Activated CD4-positive, alpha-beta T cell treated with anti-CD3 and anti-CD28 coated beads for 4 hours (primary cell): ENCODE data around the gene RBM33.
"Not testable (repeated sequence)": the region's sequence is repeated elsewhere in the genome, so short reads cannot be mapped to it uniquely, and the experiment has no call there.

Source experiments
- DNase-seq, 2 donors: peaks; one replicate each; pipeline ENCODE4 v3.0.0-alpha.2; 2020

The RBM33 gene, protein sequence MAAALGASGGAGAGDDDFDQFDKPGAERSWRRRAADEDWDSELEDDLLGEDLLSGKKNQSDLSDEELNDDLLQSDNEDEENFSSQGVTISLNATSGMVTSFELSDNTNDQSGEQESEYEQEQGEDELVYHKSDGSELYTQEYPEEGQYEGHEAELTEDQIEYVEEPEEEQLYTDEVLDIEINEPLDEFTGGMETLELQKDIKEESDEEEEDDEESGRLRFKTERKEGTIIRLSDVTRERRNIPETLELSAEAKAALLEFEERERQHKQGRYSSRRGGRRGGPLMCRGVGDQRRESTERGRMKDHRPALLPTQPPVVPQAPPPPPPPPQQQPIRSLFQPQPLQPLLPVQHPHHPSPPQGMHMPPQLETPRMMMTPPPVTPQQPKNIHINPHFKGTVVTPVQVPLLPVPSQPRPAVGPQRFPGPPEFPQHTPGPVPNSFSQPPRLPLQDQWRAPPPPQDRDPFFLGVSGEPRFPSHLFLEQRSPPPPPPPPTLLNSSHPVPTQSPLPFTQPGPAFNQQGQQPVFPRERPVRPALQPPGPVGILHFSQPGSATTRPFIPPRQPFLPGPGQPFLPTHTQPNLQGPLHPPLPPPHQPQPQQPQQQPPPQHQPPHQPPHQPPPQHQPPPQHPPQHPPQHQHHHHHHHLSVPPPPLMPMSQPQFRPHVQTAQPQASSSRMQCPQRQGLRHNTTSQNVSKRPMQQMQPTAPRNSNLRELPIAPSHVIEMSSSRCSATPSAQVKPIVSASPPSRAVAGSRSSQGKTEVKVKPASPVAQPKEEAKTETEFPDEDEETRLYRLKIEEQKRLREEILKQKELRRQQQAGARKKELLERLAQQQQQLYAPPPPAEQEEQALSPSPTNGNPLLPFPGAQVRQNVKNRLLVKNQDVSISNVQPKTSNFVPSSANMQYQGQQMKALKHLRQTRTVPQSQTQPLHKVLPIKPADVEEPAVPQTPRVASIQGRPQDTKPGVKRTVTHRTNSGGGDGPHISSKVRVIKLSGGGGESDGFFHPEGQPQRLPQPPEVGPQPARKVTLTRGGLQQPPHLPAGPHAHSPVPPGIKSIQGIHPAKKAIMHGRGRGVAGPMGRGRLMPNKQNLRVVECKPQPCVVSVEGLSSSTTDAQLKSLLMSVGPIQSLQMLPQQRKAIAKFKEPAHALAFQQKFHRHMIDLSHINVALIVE

DNA sequence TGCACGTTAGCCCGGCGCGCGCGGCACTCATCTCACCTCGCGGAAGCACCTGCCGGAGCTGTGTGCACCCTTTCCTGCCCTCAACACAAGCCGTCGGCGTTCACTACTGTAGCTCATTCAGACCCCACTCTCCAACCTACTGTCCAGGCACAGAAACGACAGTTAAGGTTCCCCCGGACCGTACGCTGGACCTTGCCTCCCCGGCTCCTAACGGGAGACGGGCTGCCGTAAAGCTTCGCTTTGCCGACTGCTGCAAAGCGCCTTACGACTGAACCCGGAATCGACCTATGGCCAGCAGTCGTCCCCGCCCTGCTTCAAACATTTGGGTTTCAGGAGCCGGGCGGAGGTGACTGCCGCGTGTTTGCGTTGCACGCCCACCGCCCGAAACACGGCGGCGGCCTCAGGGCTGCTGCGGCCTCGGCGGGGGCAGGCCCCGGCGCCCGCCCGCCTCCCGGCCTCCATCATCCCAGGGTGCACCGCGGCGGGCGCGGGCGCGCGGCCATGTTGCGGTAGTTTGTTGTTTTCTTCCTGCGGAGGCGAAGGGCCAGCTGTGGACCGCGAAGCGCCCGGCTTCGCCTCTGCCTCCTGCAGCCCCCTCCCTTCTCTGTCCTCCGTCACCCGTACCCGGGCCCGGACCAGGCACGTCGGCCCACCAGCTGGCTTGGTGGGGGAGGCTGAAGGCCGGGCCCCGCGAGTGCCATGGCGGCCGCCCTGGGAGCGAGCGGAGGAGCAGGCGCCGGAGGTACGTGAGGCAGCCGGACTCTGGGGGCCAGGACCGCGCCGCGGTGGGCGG, at the start of gene RBM33:
TSS of gene RBM33 (plus strand) at position 484 of the 793 bp plus-strand sequence. CDS start at position 700, 216 bp downstream.
- DNase-seq: peak; percentile 66 to 72

DNA sequence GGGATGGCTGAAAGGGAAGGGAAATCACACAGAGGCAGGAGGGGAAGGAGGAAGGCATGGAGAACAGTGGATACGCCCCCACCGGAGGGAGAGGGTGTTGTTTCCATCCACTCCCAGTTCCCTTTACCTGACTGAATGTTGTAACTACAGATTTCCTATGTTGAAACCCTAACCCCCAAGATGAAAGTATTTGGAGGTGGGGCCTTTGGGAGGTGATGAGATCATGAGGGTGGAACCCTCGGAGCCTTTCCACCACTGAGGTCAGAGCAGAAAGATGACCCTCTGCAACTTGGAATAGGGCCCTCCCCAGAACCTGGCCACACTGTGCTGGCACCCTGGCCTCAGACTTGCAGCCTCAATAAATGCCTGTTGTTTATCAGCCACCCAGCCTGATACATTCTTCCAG, 49.5 kb upstream of the RBM33 start:
- DNase-seq: no peak

DNA sequence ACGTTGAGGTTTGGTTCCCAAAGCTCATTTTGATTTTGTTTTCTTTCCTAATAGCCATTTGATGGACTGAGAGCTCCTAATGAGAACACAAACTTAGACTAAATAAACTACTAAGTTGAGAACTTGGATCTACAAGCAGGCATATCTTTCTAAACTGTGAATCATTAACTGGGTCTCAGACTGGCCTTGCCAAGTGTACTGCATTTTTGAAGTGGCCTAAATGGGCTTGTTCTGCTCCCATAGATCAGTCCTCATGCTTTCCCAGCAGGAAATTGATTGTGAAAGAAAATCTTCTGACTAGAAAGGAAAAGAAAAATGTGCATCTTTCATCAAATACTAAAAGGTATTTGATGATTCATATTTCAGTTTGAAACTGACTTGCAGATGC, 46.7 kb upstream of the RBM33 start:
- DNase-seq: no peak

DNA sequence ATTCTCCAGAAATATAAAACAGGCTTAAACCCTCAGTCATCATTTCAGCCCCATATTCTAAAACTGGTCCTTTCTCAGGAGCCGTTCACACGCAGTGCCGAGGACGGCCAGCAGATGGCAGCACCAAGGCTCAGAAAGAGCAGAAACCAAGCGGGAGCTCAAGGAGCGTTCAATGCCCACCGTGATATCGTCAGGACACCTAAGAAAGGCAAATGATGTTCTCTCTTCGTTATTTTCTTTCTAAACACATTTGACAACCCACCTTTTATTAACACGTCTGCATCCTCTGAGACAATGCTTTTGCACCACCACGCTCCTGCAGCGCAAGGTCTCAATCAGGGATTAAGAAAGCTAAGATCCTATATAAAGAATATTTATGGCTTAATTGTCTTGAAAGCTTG, 45.7 kb upstream of the RBM33 start:
- peak; percentile 59 to 85 for DNase-seq

DNA sequence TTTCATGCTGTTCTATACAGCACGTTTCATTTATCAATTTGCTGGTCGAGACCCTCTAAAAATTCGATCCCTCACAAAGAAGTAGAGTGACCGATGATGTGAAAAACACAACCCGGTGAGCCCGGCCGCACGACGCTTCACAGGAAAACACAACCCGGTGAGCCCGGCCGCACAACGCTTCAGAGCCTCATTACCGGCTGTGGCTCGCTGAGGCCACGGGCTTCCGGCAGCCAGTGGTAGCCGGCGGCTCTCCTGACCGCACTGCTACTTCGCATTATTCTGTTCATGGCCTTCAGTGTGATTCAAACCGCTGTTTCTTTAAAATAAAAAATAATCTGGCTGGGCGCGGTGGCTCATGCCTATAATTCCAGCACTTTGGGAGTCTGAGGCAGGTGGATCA, 42.3 kb upstream of the RBM33 start:
- DNase-seq: no peak

DNA sequence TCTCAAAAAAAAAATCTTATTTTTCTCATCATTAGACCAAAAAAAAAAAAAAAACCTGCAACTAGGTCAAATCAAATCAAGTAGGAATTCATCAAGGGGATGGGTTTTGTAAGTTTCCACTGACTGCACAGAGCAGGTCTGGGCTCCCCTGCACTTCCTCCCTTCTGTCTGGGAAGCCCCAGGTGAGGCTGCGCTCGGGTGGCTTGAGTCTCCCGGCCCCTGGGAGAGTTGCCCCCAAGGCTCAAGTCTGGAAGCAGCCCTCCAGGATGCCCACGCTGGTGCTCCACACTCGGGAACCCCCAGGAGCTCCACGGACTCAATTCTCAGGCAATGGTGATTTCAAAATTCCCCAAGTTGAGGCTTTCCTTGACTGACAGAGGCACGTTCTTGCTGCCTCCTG, 41.7 kb upstream of the RBM33 start:
- DNase-seq: no peak

DNA sequence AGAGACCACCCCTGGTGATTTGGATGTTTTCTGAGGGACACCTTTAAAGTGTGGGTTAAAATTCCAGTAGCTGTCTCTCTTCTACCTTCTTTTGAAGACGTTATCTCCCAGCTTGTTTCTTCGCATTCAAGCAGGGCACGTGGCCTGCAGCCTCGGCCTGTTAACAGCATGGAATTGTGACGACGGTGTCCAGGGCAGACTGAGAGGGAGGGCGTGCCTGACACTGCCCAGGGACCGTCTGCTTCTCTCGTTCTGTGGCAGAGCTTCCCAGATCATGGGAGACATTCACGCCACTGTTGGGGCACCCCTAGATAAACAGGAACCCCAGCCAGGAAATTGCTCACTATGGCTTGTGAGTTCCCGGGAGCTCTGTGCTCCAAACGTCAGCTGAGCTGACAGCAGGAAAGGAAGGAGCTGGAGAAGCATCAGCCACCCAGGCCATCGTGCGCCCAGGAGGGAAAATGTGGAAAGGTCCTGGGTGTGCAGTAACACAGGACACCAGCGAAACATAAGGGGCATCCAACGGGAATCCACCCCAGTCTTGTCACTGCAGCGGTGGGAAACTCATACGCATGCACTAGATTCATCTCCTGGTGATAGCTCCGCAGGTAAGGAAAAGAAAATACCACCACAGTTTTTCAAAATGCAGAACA, 41.1 kb upstream of the RBM33 start:
- no peak for DNase-seq

DNA sequence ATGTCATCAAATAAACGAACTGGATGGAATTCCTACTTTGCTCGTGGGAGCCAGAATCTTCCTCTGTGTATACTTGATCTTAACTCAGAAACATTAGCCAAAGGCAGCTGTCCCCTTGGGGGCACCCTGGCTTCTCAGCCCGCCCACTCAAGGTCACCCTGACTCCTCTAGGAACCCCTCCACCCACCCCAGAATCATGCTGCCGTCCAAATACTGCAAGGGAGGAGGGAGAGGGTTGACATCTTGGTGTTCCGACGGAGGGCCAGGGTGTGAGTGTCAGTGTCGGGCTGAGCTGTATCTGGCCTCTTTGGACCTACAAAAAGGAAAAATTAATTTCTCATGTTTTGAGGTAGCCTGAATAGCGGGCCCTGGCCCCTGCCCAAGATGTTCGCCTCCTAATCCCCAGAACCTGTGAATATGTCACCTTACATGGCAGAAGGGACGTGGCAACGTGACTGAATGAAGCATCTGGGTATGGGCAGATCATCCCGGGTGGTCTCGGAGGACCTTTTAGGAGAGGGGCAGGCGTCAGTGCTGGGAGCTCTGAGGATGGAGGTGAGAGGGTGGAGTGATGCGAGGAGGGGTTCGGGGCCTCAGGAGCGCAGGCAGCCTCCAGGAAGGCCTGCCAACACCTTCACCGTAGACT, 40.5 kb upstream of the RBM33 start:
- DNase-seq: no peak

DNA sequence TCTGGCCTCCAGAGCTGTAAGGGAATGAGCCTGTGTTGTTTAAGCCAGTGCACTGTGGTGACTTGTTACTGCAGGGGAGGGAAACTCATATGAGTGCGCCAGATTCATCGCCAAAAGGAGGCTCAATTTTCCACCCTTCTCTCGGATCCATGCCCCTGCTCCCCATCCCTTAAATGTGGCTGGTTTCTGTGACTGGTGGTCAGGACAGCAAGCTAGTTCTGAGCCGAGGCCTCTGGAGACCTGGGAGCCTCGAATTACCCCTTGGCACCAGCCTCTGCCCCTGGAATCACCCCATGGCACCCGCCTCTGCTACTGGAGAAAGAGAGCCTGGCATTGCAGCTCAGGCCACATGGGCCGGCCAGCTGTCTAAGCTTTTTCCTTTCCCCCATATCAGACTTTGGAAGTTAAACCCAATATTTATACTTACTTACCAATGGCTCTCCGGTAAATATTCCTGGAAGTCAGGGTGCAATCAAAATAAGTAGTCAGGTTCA, 39.9 kb upstream of the RBM33 start:
- no peak for DNase-seq

DNA sequence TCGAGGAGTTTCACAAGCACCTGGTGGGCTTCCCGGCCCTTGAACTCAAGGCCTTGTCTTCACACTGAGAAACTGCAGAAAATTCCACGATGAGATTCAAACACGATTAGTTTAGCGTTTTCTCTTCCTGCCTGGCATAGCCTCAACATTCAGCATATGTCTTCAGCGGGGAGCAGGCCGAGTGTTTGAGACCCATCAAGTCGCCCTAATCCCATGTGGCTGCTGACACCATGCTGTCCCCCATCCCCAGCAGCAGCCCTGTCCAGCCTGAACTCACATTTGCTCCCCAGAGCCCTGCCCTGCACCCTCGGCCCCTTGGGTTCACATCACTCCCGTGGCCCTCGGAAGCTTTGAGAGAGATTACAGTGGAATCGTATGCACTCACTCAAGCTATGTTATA, 35.3 kb upstream of the RBM33 start:
- DNase-seq: no peak

DNA sequence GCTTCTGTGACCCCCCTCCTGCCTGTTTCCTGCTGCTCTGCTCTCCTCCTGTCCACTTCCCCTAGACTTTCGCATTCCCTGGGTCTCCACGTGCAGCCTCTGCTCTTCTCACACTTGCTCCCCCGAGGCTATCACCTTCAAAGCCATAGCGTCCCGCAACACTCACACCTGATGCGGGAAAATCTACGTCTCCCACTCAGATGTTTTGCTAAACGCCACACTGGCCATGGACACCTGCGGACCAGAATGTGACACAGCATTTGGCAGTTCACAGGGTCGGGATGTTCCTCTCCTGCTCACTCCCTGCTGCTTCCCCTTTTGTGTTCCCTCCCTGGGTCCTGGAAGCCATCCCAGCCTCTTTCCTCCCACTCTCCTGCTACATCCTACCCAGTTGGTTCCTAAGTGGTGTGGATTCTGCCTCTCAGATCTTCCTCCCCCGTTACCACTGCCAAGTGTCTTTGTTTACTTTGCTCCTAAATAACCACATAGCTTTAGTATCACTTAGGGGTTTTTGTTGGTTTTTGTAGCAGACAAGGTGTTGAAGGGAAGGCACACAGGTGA, 33.7 kb upstream of the RBM33 start:
- DNase-seq: no peak

DNA sequence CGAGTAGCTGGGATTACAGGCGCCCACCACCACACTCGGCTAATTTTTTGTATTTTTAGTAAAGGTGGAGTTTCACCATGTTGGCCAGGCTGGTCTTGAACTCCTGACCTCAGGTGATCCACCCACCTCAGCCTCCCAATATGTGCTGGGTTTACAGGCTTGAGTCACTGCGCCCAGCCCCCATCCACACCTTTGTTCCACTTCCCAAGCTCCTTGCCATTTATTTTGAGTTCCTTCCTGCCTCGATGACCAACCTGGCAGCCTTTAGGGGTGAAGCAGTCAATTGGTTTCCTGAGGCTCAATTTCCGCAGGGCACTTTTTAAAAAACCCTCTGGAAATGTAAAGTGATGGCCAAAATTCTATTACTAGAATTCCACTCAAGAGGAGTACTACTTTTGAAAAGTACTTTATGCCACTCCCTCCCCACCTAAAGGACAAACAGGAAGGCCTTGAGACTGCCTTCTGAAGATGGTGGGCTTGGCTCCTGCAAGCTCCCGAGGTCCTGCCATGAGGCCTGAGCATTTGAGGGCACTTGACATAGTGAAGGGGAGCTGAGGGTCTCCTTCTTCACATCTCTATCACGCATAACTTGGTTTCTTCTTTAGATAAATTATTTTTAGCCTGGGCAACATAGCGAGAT, 32.5 kb upstream of the RBM33 start:
- no peak for DNase-seq

DNA sequence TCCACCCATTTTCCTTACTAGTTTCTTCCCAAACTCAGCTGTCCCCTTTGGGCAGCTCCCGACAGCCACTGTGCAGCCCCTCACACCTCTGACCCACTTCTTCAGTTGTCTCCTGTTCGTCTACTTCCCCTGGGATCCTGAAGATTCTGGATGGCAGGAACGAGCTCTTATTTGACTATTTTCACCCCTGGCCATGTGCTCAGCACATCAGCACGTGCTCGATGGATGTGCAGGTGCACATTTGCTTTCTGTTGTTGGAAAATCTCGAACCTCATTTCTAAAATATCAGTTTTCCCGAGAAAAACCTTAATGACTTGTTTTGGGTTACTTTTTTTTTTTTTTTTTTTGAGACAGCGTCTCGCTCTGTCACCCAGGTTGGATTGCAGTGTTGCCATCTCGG, 31.8 kb upstream of the RBM33 start:
- DNase-seq: no peak

DNA sequence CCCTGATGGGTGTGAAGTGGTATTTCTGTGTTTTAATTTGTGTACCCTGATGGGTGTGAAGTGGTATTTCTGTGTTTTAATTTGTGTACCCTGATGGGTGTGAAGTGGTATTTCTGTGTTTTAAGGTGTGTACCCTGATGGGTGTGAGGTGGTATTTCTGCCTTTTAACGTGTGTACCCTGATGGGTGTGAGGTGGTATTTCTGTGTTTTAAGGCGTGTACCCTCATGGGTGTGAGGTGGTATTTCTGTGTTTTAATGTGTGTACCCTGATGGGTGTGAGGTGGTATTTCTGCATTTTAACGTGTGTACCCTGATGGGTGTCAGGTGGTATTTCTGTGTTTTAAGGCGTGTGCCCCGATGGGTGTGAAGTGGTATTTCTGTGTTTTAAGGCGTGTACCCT, 29.4 kb upstream of the RBM33 start:
- not testable (repeated sequence) for DNase-seq

DNA sequence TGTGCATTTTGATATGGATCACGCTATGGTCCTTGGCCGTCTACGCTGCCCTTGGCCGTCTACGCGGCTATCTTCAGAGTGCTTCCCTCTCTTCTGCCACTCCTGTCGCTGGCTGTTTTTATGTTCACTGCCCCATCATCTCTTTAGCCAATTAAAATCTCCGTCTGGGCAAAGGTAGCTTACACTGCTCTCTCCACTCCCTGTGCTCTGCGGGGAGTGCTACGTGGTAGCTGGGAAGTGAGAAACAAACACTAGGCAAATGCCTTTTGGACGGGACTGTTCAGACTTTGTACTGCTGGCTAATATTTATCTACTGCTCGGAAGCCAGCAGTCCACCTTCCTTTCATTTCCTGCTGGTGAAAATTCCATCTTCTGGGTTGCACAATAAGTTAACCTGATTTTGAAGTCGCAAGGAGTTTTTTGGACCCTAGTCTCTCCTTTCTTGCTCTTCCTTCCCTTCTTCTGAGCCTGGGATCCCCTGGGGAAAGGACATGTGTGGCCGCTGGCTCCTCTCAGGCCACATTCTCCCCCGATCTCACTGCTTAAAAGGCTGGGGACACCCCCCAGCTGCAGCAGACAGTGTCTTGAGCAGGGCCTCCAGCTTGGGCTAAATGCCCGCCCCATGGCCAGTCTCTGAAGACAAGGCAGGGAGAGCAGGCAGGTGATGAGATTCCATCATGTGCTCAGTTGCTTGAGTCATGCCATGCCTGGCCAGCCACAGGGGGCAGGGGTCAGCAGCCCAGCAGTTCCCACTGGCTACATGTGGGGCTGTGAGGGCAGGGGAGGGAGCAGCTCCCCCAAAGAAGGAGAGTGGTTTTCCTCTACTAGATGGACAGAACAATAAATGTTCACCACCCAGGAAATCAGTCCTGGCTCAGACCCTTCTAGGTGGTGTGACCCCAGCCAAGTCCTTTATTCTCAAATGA, 25.5 kb upstream of the RBM33 start:
- no peak for DNase-seq

DNA sequence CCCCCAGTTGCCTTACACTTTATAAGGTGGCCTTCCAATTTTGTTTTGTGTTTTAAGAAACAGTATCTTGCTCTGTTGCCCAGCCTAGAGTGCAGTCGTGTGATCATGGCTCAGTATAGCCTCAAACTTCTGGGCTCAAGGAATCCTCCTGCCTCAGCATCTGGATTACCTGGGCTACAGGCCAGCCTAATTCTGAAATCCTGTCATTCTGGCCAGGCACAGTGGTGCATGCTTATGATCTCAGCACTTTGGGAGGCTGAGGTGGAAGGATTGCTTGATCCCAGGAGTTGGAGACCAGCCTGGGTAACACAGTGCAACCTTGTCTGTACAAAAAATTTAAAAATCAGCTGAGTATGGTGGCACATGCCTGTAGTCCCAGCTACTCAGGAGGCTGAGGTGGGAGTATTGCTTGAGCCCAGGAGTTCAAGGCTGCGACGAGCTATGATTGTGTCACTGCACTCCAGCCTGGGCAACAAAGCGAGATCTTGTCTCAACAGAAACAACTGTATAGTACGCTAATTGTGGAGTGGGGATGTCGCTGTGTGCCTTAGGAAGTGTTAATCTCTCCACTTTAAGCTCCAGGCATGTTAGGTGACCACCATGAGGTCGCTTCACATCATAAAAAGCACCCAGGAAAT, 24.7 kb upstream of the RBM33 start:
- no peak for DNase-seq

DNA sequence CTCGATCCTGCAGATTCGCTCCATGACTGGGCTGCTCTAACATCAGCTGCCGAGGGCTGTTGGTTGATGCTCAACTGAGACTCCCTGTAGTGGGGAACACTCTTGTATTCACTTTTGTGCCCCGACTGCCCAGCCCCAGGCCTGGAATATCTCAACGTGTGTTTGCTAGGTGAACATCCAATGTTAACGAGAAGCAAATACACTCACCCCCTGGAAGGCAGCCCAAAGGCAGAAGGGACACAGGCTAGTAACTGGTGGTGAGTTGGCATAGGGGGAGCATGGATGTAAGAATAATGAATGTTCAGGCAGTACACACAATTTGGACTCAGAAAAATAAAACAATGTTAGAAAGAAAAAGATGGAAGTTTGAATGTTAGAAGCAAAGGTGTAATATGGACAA, 24.0 kb upstream of the RBM33 start:
- no peak for DNase-seq

DNA sequence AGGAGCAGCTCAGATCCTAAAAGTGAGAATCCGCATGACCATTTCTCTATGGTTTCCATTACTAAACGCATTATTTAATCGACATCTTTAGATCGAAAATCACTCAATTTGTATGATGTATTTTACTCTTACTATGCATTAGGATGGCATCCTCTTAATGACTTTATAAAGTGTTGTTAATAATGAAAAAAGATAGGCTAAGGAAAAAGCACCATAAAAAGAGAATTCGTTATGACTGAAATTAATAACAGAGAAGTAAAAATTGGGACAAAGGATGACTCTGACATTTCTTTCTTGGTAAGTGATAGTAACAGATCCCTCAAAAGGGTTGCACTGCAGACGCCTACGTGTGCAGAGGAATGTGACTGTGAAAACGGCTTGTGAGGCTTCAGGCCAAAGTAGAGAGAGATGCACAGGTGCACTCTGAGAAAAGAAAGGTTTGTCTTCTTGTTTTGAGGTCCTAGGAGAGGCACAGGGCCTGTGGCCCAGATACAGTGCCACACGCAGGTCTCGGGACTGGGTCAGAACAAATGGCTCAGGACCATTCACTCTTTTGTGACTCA, 23.0 kb upstream of the RBM33 start:
- no peak for DNase-seq

DNA sequence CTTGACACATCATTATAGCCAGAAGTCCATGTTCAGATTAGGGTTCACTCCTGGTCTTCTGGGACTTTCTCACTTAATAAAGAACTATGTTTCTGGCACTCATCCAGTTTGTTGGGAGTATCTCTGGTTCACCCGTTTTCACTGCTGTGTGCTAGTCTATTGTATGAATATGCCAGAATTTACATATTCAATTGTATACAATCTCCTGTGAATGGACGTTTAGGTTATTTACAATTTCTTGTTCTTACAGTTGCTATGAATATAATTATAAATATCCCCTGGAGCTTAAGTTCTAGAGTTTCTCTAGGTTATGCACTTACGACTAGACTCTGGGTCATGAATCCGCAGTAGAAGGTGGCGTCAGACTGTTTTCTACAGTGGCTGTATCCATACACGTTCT, 20.0 kb upstream of the RBM33 start:
- no peak for DNase-seq
